ENCODE results near the gene HOXB8.

Gene HOXB8

DNA sequence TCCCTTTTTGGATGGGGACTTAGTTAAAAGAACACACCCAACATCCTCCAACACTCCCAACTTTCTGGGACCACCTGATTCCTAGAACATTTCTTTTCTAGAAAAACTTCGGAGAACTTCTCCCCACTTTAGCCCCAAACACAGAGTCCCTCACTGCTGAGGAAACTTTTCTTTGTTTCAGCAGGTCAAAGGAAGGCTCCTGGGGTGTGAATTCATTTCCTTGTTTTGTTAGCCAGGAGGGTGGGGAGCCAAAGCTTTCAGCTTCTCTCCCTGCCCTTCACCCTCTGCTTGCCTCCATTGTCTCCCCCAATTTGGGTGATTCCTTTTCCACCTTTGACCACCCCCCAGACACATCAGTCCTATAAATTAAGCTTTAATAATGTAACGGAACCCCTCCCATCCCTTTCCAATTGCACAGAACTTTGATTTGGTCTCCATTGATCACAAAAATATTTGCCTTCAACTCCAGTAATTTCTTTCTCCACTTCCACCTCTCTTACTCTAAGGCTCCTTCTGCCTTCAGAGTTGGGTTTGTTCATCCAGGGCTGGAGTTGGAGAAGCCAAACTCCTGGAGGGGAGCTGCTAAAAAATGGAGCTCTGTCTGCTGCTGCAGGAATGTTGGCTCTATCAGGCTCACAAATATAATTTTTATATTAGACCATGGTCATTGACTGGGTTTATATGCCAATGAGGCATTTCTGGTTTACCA is 47.3 kb downstream of the HOXB8 start:
- no peak for DNase-seq (ENCODE audit: low read depth in 3 of 3)

DNA sequence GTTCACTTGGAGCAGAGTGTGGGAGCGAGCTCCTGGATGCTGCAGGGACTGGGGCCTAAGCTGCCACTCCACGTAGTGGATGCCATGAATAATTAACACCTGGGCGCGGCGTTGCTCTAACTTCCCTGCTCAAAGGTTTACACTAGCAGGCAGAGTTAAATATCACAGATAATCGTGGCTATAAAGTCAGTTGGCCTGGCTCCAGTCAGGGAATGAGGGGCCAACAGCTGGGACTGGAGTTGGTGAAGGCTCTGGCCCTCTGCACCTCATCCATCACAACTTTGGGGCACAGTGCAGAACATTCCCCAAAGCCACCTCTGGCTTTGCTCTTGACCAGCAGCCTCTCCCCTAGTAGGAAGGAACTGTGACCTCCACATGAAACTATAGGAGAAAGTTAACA is 47.9 kb downstream of the HOXB8 start:
- DNase-seq (ENCODE audit: low read depth in 3 of 3) = no peak

DNA sequence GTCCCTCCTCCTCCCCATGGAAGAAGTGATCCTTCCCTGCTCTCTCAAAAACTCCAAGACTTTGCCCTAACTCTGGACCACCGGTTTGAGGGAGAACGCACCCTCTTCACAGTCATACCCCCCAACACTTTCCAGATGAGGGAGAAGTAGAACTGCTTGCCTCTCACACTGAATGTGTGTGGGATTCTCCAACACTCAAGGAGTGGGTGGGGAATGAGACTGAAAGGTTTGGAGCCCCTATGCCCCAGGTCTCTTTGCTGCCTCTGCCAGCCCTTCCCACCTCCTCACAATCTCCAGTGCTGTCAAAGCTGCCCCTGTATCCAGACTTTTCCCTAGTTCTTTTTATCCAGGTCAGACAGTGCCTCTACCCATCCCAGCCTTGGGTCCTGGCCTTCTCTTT is 48.4 kb downstream of the HOXB8 start:
- no peak for DNase-seq (ENCODE audit: low read depth in 3 of 3)

DNA sequence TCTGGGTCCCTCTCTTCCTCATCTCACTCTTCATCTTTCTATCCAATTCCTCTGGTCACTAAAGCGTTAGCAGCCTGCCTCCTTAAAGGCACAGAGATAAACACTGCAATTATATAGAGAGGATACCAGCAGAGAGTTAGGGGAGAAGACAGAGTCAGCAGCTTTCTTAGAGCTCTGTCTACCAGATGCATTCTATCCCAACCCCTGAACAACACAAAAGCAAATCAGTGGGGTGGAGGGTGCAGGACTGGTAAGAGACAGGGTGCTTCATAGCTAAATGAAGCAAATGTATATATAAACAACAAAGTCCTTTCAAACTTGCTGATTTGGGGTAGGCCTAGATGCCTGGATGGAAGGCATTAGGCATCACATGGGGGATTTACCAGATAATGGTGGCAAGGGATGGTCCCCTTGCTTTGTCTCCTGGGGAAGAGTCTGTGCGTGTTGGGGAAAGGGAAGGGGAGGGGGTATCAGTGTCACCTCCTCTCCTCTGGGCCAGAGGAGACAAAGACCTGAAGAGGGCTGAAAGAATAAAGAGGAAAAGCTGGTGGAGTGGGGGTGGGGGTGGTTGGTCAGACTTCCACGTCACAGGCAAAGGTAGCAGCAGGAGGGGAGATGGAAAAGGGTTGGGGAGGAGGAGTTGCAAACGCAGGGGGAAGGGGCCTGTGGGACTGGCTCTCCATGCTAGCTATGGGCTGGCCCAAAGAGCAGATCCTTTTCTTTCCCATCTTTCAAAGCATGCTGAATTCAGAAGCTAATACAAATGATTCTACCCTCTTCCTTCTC is 49.0 kb downstream of the HOXB8 start:
- DNase-seq (ENCODE audit: low read depth in 3 of 3) = no peak

DNA sequence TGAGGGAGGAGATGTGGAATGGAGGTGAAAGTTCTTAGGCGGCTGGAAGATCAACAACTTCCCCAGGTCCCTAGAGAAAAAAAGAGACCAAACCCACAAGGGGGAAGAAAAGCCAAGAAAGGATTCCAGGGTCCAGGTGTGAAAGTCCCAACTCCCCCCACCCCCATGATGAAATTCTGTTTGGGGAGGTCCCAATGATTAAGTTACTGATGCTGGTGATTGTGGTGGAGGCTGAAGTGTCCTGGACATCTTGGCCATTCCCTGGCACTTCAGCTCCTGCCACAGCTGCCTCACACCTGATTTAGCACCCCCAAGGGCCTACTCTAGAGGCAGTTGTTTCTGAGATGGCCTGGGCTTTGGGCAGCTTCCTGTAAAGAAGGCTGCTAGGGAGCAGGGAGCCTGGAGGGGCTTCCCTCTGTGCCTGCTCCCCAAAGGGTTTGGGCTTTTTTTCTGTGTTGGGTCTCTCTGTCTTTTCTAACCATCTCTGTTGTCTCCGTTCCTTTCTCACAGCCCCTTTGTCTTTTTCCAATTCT is 50.0 kb downstream of the HOXB8 start:
- DNase-seq (ENCODE audit: low read depth in 3 of 3) = no peak

DNA sequence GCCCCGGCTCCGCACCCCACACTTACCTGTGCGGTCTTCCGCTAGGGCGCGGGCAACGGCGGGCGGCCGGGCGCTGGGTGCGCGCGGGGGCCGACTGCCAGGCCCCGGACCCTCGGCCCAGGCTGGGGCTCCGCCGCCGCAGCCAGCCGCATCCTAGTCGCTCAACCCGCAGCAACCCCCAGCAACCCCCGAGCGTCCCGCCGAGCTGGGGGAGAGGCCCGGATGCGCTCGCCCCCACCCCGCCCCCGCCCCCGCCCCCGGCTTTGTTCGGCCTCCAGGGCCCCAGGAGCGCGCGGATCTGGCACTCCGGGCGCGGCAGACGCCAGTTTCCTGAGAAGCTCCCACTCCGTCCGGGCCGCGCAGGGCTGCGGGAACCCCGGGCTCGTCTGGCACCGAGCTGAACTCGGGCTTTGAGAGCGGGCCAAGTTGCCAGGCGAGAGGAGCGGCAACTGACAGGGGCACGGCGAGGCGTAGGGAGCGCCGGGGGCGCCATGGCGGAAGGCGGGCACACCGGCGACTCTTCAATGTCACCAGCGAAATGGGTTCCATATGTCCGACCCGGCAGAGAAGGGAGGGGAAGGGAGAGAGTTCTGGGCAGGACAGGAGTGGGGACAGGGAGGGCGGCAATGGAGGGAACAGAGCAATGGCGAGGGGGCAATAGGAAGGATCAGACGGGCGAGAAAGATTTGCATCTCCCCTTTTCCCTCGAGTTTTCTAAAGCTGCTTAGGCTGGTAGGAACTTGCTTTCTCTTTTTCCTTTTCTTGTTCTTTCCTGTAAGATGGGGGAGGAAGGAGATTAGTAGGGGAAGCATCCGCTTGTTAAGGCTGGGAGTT is 50.7 kb downstream of the HOXB8 start:
- no peak for DNase-seq (ENCODE audit: low read depth in 3 of 3)

DNA sequence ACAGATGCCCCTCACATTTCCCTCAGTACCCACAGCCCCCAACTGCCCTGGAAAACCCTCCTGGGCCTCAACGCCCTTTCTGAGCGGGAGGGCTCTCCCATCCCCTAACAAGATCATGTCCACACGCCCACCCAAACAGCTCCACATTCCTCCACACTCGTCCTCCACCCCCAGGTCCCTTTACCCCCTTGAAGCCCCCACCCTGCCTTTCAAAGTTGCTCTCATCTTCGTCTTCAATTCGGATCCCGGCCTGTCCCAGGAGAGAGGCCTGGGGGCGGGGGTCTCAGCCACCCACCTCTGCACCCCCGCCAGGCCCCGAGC is 51.3 kb downstream of the HOXB8 start:
- DNase-seq (ENCODE audit: low read depth in 3 of 3) = no peak

DNA sequence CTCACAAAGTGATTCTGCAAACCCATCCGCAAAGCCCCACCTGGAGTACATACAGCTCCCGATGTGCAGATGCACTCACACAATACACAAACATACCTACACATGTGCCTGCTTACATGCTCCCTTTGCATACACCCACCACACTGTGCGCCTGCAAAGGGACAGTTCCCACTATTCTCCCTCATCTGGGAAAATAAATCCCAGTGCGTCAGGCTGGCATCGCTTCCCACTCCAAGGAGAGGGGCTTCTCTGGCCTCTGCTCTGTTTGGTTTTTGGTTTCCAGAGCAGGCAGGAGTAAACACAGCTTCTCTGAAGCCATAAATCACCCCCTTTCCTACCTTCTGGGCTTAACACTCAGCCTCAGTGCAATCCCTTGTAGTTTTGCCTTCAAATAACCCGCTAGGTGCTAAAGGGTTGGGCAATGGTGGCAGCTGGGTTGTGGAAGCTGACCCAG is 51.7 kb downstream of the HOXB8 start:
- DNase-seq (ENCODE audit: low read depth in 3 of 3) = no peak

DNA sequence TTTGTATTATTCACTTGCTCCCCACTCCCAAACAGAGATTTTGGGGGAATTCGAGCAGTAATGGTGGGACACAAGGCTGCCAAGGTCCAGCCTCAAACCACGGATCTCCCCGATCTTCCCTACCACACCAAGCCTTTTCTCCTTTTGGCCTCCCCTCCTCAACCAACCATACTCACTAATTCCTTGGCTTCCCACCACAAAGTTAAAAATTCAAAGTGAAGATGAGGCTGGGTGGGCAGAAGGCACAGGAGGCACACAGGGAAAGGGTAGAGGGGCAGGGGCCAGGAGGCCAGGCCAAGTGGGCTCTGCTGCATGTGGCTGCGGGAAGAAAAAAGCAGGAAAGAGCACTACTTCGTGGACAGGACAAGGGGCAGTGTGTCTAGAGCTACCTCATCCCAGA is 52.2 kb downstream of the HOXB8 start:
- no peak for DNase-seq (ENCODE audit: low read depth in 3 of 3)

All from stimulated activated CD4-positive, alpha-beta T cell treated with anti-CD3 and anti-CD28 coated beads, TNF-alpha, amount 100 ng/mL, for 24 hours (primary cell).